K562 (cell line): ENCODE measurements around the gene TANGO6. TPM values are rescaled to one million over a fixed set of nuclear protein-coding genes. Genes with fewer than 3 reads are reported as not detected.

ENCODE experiments used
- ATAC-seq: fragments of 200-7000 bp; cut with Tn5 transposase; 3 replicates; pipeline ENCODE4 v1.9.1; 2020; ENCODE audit warnings: moderate library complexity
- BruUV-seq: library from RNA; stranded (reverse); fragments of 400-500 nt; replicated peaks from 2 replicates; lab custom pipeline; 2021; lab: Mats Ljungman, UMichigan
- CTCF ChIA-PET: fragments of 300-600 bp; formaldehyde crosslinking; extraction: SDS; loops from one replicate; lab custom pipeline; 2021; ENCODE audit warnings: low intra/inter-chr PET ratio; lab: Yijun Ruan, JAX
- POLR2A ChIA-PET: fragments of 300-600, 350-650 bp; sonication (Branson Sonifier 250); formaldehyde crosslinking; extraction: SDS; loops from one replicate; lab custom pipeline; 2021; ENCODE audit warnings: antibody characterized with exemption, inconsistent platforms; lab: Yijun Ruan, JAX
- DNase-seq, 4 experiments: peaks; one replicate each; pipeline versions ENCODE4 v3.0.0 to v3.0.0-alpha.2; 2011 to 2018; ENCODE audit warnings: low spot score in 3 of 4, mixed read lengths in 3 of 4; ENCODE audit errors: extremely low read depth in 1 of 4
- FAIRE-seq: peaks from 2 replicates; lab custom pipeline; 2011; peaks lifted over from hg19 to GRCh38; lab: Jason Lieb, UNC
- H2AFZ ChIP-seq: 2 replicates; pipeline ENCODE4 v1.6.0; 2011; ENCODE audit warnings: low read depth, low read length, control low read depth, inconsistent platforms
- H3K27ac ChIP-seq: fragments of 200-600 bp; 3 replicates; pipeline ENCODE4 v1.8.0; 2011; ENCODE audit warnings: low read depth, mild to moderate bottlenecking, control low read depth, inconsistent platforms, low read length, moderate library complexity, mixed read lengths; ENCODE audit errors: extremely low read depth
- H3K27me3 ChIP-seq, 2 experiments: fragments of 300-600 bp in 1 of 2; 2 replicates in 1 of 2; 3 replicates in 1 of 2; pipeline versions ENCODE4 v1.6.0 to v1.8.0; 2011; ENCODE audit warnings: inconsistent platforms in 2 of 2, low read length in 2 of 2, mild to moderate bottlenecking in 1 of 2, mixed read lengths in 1 of 2, moderate library complexity in 1 of 2; ENCODE audit not compliant: control insufficient read depth in 2 of 2, insufficient read depth in 2 of 2
- H3K36me3 ChIP-seq: fragments of 300-600 bp; 3 replicates; pipeline ENCODE4 v1.8.0; 2011; ENCODE audit warnings: mild to moderate bottlenecking, low read length, inconsistent platforms; ENCODE audit not compliant: control insufficient read depth, insufficient read depth
- H3K4me1 ChIP-seq, 2 experiments: fragments of 200-600 bp in 1 of 2; replicated peaks in 1 of 2; 2 replicates in 1 of 2; 3 replicates in 1 of 2; pipeline versions ENCODE4 v1.5.1 to v1.8.0; 2011; ENCODE audit warnings: inconsistent platforms in 2 of 2, low read length in 2 of 2, mild to moderate bottlenecking in 1 of 2, mixed read lengths in 1 of 2, moderate library complexity in 1 of 2; ENCODE audit not compliant: control insufficient read depth in 2 of 2, insufficient read depth in 2 of 2
- H3K4me2 ChIP-seq: 2 replicates; pipeline ENCODE4 v1.6.1; 2011; ENCODE audit warnings: low read length, control low read depth, inconsistent platforms, mixed read lengths; ENCODE audit not compliant: insufficient read depth
- H3K4me3 ChIP-seq: fragments of 200-600 bp; sonication (generic), shearing (Covaris generic); 2 replicates; pipeline ENCODE4 v1.5.1; 2016; ENCODE audit warnings: control low read depth, inconsistent platforms
- H3K79me2 ChIP-seq: fragments of 200-600 bp; 3 replicates; pipeline ENCODE4 v1.8.0; 2011; ENCODE audit warnings: low read length, inconsistent platforms; ENCODE audit not compliant: control insufficient read depth, insufficient read depth
- H3K9ac ChIP-seq, 2 experiments: 2 replicates each; pipeline versions ENCODE4 v1.6.0 to v1.6.1; 2011; ENCODE audit warnings: low read depth in 2 of 2, low read length in 2 of 2, control low read depth in 1 of 2, inconsistent platforms in 1 of 2, mild to moderate bottlenecking in 1 of 2, mixed read lengths in 1 of 2; ENCODE audit not compliant: insufficient read depth in 1 of 2
- H3K9me1 ChIP-seq: one replicate; pipeline ENCODE4 v1.6.0; 2011; ENCODE audit warnings: inconsistent platforms, mild to moderate bottlenecking, low read length, moderate library complexity; ENCODE audit not compliant: control insufficient read depth, insufficient read depth
- H3K9me3 ChIP-seq: replicated peaks from 2 replicates; pipeline ENCODE4 v1.5.1; 2011; ENCODE audit warnings: low read depth, low read length, inconsistent platforms; ENCODE audit not compliant: control insufficient read depth, insufficient read depth
- H4K20me1 ChIP-seq: replicated peaks from 2 replicates; pipeline ENCODE4 v1.6.1; 2011; ENCODE audit warnings: low read length, inconsistent platforms, mixed read lengths; ENCODE audit not compliant: control insufficient read depth, insufficient read depth
- ARID3B ChIP-seq: fragments of 250-450 bp; sonication (Bioruptor Pico); IDR thresholded peaks from 2 replicates; pipeline ENCODE4 v1.4.0; 2020; ENCODE audit warnings: borderline replicate concordance
- ATF4 ChIP-seq: fragments of 450-650 bp; formaldehyde crosslinking; IDR thresholded peaks from 2 replicates; pipeline ENCODE4 v1.4.0; 2022; ENCODE audit warnings: mild to moderate bottlenecking, moderate library complexity
- CBFB ChIP-seq: sonication (generic); formaldehyde crosslinking; IDR thresholded peaks from 2 replicates; pipeline ENCODE4 v1.4.0; 2020; ENCODE audit warnings: mild to moderate bottlenecking, missing genetic modification reagents
- CBX1 ChIP-seq: sonication (generic); IDR thresholded peaks from 2 replicates; pipeline ENCODE4 v1.6.1; 2016; ENCODE audit warnings: antibody characterized with exemption, low read depth, mild to moderate bottlenecking
- HBP1 ChIP-seq: fragments of 450-650 bp; formaldehyde crosslinking; IDR thresholded peaks from 2 replicates; pipeline ENCODE4 v1.4.0; 2022; ENCODE audit warnings: missing genetic modification characterization
- KAT8 ChIP-seq: fragments of 450-650 bp; IDR thresholded peaks from 2 replicates; pipeline ENCODE4 v1.6.1; 2016; ENCODE audit warnings: low read depth, mild to moderate bottlenecking
- KDM4B ChIP-seq, 2 experiments: fragments of 450-650 bp in 1 of 2; sonication (generic) in 1 of 2; IDR thresholded peaks; 2 replicates each; pipeline ENCODE4 v1.6.1; 2016 to 2017; ENCODE audit warnings: borderline replicate concordance in 2 of 2, antibody characterized with exemption in 1 of 2, low read depth in 1 of 2, mild to moderate bottlenecking in 1 of 2
- LCOR ChIP-seq: sonication (generic); formaldehyde crosslinking; IDR thresholded peaks from 2 replicates; pipeline ENCODE4 v1.8.0; 2022; ENCODE audit warnings: mild to moderate bottlenecking, missing genetic modification reagents
- MECOM ChIP-seq: fragments of 250-450 bp; sonication (Bioruptor Pico); IDR thresholded peaks from 2 replicates; pipeline ENCODE4 v1.8.0; 2022; ENCODE audit warnings: inconsistent platforms
- NFE2 ChIP-seq: IDR thresholded peaks from 2 replicates; pipeline ENCODE4 v1.6.1; 2014; ENCODE audit warnings: antibody characterized with exemption, low read depth
- RBM34 ChIP-seq: fragments of 200-400 bp; formaldehyde crosslinking; IDR thresholded peaks from 2 replicates; pipeline ENCODE4 v1.6.1; 2018; ENCODE audit warnings: low read length, borderline replicate concordance; ENCODE audit not compliant: insufficient read depth
- TCF3 ChIP-seq: sonication (generic); formaldehyde crosslinking; IDR thresholded peaks from 2 replicates; pipeline ENCODE4 v1.4.0; 2020; ENCODE audit warnings: mild to moderate bottlenecking, missing genetic modification reagents
- TFE3 ChIP-seq: fragments of 450-650 bp; formaldehyde crosslinking; IDR thresholded peaks from 2 replicates; pipeline ENCODE4 v1.4.0; 2020; ENCODE audit warnings: mild to moderate bottlenecking, mixed read lengths
- THRB ChIP-seq: fragments of 450-650 bp; formaldehyde crosslinking; conservative IDR thresholded peaks from 2 replicates; pipeline ENCODE4 v1.4.0; 2022; ENCODE audit warnings: mild to moderate bottlenecking, missing genetic modification characterization
- ZNF644 ChIP-seq: fragments of 200-800 bp; sonication (Bioruptor generic); IDR thresholded peaks from 2 replicates; pipeline ENCODE4 v1.6.1; 2016; ENCODE audit warnings: low read depth, missing genetic modification characterization, missing compliant biosample characterization
- whole genome bisulfite sequencing: fragments of 100-300 bp; shearing (Covaris generic); methylation state at CpG from one replicate; pipeline ENCODE4 v1.1.6; 2016; ENCODE audit warnings: low coverage, mixed read lengths; ENCODE audit not compliant: insufficient coverage; ENCODE audit errors: missing lambda C conversion rate; 5-methylcytosine and 5-hydroxymethylcytosine counted together
- in situ Hi-C: fragments of 300-500 bp; cut with MboI; formaldehyde crosslinking; loops from 4 replicates; pipeline ENCODE4 v1.15.0; 2018; ENCODE audit warnings: inconsistent platforms, mixed read lengths
- intact Hi-C: fragments of 100-400 bp; cut with micrococcal nuclease; formaldehyde crosslinking; loops from 2 replicates; pipeline ENCODE4 v1.14.2; 2022
- polyA plus RNA-seq, 8 experiments: library from polyadenylated mRNA; depleted of rRNA in 4 of 8; stranded (reverse) in 5 of 8; unstranded in 3 of 8; fragments of >200 nt; fragmentation: Nextera tagmentation in 2 of 8; fragmentation: Illumina TruSeq in 1 of 8; extraction: Ambion mirVana in 2 of 8; extraction: Trizol in 1 of 8; gene quantifications; 2 replicates each; pipeline versions ENCODE4 v1.2.1 to v1.2.3, GENCODE V29; 2011 to 2014; ENCODE audit warnings: inconsistent platforms in 1 of 8, missing spikeins in 1 of 8
- total RNA-seq, 7 experiments: library from RNA; depleted of rRNA in 6 of 7; stranded (reverse); fragments of >200 nt in 6 of 7; fragmentation: Illumina TruSeq in 2 of 7; extraction: Trizol in 2 of 7; gene quantifications; 2 replicates each; pipeline versions ENCODE4 v1.2.1 to v1.2.3, GENCODE V29; 2011 to 2021; ENCODE audit warnings: low replicate concordance in 1 of 7

The TANGO6 gene
- total and polyA plus RNA-seq, 9 of the 15 experiments (the other 6 are each of a cell fraction or from before 2014, with no cell fraction given): 1.6 to 15.2 (median 9.6) TPM

- Histone ChIP-seq H3K4me2 (no peak overlapping the region), H3K36me3 (no peaks in the 10 kb centered on the region), H3K27me3 (no peaks in the 10 kb centered on the region), H3K9ac (peak overlapping the region in 1 of 2 experiments; percentile 24; a peak in 1 of 4 replicates), H3K4me3 (no peak overlapping the region), H3K9me1 (no peaks in the 10 kb centered on the region), H4K20me1 (no peaks in the 10 kb centered on the region), H3K27ac (no peak overlapping the region), H2AFZ (no peak overlapping the region), H3K79me2 (no peaks in the 10 kb centered on the region), H3K4me1 (peaks cover 0 to 2% of the 10 kb centered on the region in 2 experiments; a peak in 2 of 5 replicates), H3K9me3 (no peaks in the 10 kb centered on the region)
- no peak for FAIRE-seq
- intact Hi-C loops (no loop called here), in situ Hi-C loops (no loop called here)
- BruUV-seq: no TSS peak
- no peak; the same call in 2 of the 3 replicates for ATAC-seq
- ChIA-PET CTCF (no interaction called here), POLR2A (interaction anchor here (0.7 kb wide), 1 partner anchor 9 kb away, joined by 3 read pairs; no protein-coding TSS in a partner anchor)
- no peak for DNase-seq
- WGBS: 33% methylated on average over 5 of the region's 5 CpGs
- TF ChIP-seq KAT8 (no peak), HBP1 (CRISPR knock-in tag) (no peak), MECOM (CRISPR knock-in tag) (no peak), NFE2 (no peak), TCF3 (no peak), ATF4 (CRISPR knock-in tag) (no peak), ARID3B (no peak), TFE3 (CRISPR knock-in tag) (no peak), KDM4B (IDR thresholded peaks at IDR 0.05; ENCODE audit: borderline replicate concordance in 2 of 2, low read depth in 1 of 2) (no peak), ZNF644 (tag) (no peak), CBFB (CRISPR knock-in tag) (no peak), LCOR (CRISPR knock-in tag) (no peak), THRB (CRISPR knock-in tag) (no peak), RBM34 (no peak), CBX1 (no peak)
These were observed 162.5 kb downstream of the TANGO6 start for GRCh38 chr16:69005641-69006355.
